ENCODE measurements around the gene SPHK2.

- TF ChIP-seq YY1 (IDR thresholded peaks at IDR 0.05; ENCODE audit: insufficient read depth, insufficient read length) = no peak
- no peak for TF ChIP-seq SUZ12 (IDR thresholded peaks at IDR 0.05; ENCODE audit: extremely low read depth, insufficient read depth, insufficient read length)
- no peak for TF ChIP-seq ZNF274 (IDR thresholded peaks at IDR 0.05; ENCODE audit: low read depth, low read length)
These were observed 2.7 kb upstream of the SPHK2 start for GRCh38 chr19:48616491-48617056.
